Superior temporal gyrus (tissue), 1 donor: ENCODE measurements around the gene CORO7.
"Not testable (repeated sequence)": the region's sequence is repeated elsewhere in the genome, so short reads cannot be mapped to it uniquely, and the experiment has no call there.

Experiments used
- DNase-seq: peaks from one replicate; pipeline ENCODE4 v3.0.0-alpha.2; 2016; ENCODE audit errors: extremely low spot score

The CORO7 gene

GRCh38 chr16:4402439-4403132, 13.8 kb downstream of the CORO7 start:
- peak; percentile 88 for DNase-seq

- DNase-seq, result no peak
Measured at GRCh38 chr16:4401510-4401909, 14.9 kb downstream of the CORO7 start.

GRCh38 chr16:4401094-4401501, 15.3 kb downstream of the CORO7 start:
- no peak for DNase-seq

- peak; percentile 14 for DNase-seq
Measured at GRCh38 chr16:4399001-4399730, 17.2 kb downstream of the CORO7 start.

- no peak for DNase-seq
Measured at GRCh38 chr16:4395055-4395726, 21.2 kb downstream of the CORO7 start.

- DNase-seq, result not testable (repeated sequence)
Measured at GRCh38 chr16:4393850-4394249, 22.5 kb downstream of the CORO7 start.

- DNase-seq, result no peak
Measured at GRCh38 chr16:4393240-4393600, 23.2 kb downstream of the CORO7 start.

- DNase-seq, result no peak
Measured at GRCh38 chr16:4392382-4393239, 23.8 kb downstream of the CORO7 start.

- DNase-seq, result no peak
Measured at GRCh38 chr16:4391631-4392381, 24.6 kb downstream of the CORO7 start.

GRCh38 chr16:4390266-4391260, 25.8 kb downstream of the CORO7 start:
- DNase-seq, result no peak

- DNase-seq, result no peak
Measured at GRCh38 chr16:4389051-4389955, 27.1 kb downstream of the CORO7 start.

GRCh38 chr16:4388271-4389021, 27.9 kb downstream of the CORO7 start:
- no peak for DNase-seq

- DNase-seq, result no peak
Measured at GRCh38 chr16:4387781-4388180, 28.6 kb downstream of the CORO7 start.

GRCh38 chr16:4386951-4387565, 29.3 kb downstream of the CORO7 start:
- DNase-seq, result no peak

GRCh38 chr16:4386451-4386805, 30.0 kb downstream of the CORO7 start:
- DNase-seq, result no peak

GRCh38 chr16:4385789-4386450, 30.5 kb downstream of the CORO7 start:
- DNase-seq, result no peak

GRCh38 chr16:4385066-4385788, 31.2 kb downstream of the CORO7 start:
- DNase-seq, result no peak
